A673 (cell line): Measurements from ENCODE around the gene TRAM2.

Experiments
- CTCF ChIP-seq: fragments of 300-800, 200-600 bp; sonication (generic); conservative IDR thresholded peaks from 2 replicates; pipeline ENCODE4 v1.5.1; 2017; ENCODE audit warnings: low read depth, mild to moderate bottlenecking, antibody characterized with exemption, low read length, moderate library complexity, mixed read lengths
- EZH2 ChIP-seq: fragments of 200-600 bp; sonication (generic); IDR thresholded peaks from 2 replicates; pipeline ENCODE4 v1.6.1; 2017; ENCODE audit warnings: borderline replicate concordance, low read depth, mild to moderate bottlenecking, mixed read lengths, antibody characterized with exemption, low read length; ENCODE audit not compliant: poor library complexity, severe bottlenecking

GRCh38 chr6:52566201-52566600 is 10.7 kb downstream of the TRAM2 start:
- TF ChIP-seq CTCF (no peak), EZH2 (no peak)
